ENCODE measurements around the gene CRIP2.

DNA sequence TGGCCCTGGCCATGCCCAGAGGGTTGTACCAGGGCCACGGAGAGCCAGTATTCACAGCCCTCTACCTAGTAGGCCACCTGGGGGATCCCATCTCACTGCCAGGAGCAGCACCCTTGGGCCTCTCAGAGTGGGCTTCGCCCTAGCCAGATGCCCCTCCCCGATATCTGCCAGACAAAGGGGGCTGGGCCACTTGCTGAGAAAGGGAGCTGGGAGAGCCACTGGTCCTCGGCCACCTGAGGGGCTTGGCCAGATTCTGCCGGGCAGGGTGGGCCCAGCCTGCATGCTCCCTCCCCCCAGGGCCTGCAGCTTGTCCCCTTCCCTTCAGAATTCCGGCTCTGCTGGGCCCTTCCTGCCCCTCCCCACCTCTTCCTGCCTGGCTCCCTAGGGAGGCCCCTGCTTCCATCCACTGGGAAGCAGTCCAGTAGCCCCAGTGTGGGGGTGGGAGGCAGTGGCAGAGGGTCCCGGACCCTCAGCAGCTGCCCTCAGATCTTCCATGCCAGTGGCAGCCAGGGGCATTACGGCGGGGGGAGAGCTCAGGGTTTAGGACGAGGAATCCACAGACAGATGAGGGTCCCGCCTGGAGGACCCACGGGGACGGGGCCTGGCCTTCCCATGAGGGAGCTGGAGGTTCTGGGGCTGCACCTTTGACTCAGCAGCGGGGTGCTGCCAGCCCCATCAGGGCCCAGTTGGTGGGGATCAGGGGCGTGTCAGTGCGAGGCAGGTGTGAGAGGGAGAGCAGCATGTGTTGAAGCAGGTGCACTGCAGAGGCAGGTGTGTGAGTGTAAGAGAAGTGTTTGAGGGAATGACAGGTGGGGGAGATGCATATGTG is 2.4 kb downstream of the CRIP2 start:
- TF ChIP-seq MAZ (IDR thresholded peaks at IDR 0.05; ENCODE audit: borderline replicate concordance, low read depth, low read length) = no peak
- TF ChIP-seq, protein P1, sequence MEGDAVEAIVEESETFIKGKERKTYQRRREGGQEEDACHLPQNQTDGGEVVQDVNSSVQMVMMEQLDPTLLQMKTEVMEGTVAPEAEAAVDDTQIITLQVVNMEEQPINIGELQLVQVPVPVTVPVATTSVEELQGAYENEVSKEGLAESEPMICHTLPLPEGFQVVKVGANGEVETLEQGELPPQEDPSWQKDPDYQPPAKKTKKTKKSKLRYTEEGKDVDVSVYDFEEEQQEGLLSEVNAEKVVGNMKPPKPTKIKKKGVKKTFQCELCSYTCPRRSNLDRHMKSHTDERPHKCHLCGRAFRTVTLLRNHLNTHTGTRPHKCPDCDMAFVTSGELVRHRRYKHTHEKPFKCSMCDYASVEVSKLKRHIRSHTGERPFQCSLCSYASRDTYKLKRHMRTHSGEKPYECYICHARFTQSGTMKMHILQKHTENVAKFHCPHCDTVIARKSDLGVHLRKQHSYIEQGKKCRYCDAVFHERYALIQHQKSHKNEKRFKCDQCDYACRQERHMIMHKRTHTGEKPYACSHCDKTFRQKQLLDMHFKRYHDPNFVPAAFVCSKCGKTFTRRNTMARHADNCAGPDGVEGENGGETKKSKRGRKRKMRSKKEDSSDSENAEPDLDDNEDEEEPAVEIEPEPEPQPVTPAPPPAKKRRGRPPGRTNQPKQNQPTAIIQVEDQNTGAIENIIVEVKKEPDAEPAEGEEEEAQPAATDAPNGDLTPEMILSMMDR (conservative IDR thresholded peaks at IDR 0.05; ENCODE audit: low read depth, low read length) = no peak
- no peak; the same call in 1 of the 2 replicates for TF ChIP-seq POLR2A (IDR thresholded peaks at IDR 0.05; ENCODE audit: low read depth, low read length)
- no peak for TF ChIP-seq BHLHE40 (IDR thresholded peaks at IDR 0.05; ENCODE audit: low read depth, low read length)
- TF ChIP-seq, protein P2, sequence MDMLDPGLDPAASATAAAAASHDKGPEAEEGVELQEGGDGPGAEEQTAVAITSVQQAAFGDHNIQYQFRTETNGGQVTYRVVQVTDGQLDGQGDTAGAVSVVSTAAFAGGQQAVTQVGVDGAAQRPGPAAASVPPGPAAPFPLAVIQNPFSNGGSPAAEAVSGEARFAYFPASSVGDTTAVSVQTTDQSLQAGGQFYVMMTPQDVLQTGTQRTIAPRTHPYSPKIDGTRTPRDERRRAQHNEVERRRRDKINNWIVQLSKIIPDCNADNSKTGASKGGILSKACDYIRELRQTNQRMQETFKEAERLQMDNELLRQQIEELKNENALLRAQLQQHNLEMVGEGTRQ (IDR thresholded peaks at IDR 0.05; ENCODE audit: low read depth, low read length) = no peak
- no peak for TF ChIP-seq MXI1 (IDR thresholded peaks at IDR 0.05; ENCODE audit: borderline replicate concordance, low read depth, low read length)
- TF ChIP-seq RAD21 (IDR thresholded peaks at IDR 0.05; ENCODE audit: low read length) = no peak
- TF ChIP-seq NFE2L2 (IDR thresholded peaks at IDR 0.05; ENCODE audit: low read depth, low read length) = no peak
- no peak for TF ChIP-seq SMC3 (IDR thresholded peaks at IDR 0.05; ENCODE audit: low read depth, low read length)
- TF ChIP-seq CEBPB (IDR thresholded peaks at IDR 0.05; ENCODE audit: low read depth, low read length) = no peak
- no peak for TF ChIP-seq RCOR1 (IDR thresholded peaks at IDR 0.05; ENCODE audit: insufficient replicate concordance, low read length)
- no peak for TF ChIP-seq CHD1 (IDR thresholded peaks at IDR 0.05; ENCODE audit: low read depth, low read length)
- TF ChIP-seq, protein P3, sequence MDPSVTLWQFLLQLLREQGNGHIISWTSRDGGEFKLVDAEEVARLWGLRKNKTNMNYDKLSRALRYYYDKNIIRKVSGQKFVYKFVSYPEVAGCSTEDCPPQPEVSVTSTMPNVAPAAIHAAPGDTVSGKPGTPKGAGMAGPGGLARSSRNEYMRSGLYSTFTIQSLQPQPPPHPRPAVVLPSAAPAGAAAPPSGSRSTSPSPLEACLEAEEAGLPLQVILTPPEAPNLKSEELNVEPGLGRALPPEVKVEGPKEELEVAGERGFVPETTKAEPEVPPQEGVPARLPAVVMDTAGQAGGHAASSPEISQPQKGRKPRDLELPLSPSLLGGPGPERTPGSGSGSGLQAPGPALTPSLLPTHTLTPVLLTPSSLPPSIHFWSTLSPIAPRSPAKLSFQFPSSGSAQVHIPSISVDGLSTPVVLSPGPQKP (IDR thresholded peaks at IDR 0.05; ENCODE audit: borderline replicate concordance, low read depth, low read length) = no peak
- no peak for TF ChIP-seq FOS (IDR thresholded peaks at IDR 0.05; ENCODE audit: low read depth, low read length)
